IPS-18c (cell line): ENCODE results near the gene SATB2.

Source experiments
- H3K4me3 ChIP-seq: 2 replicates; pipeline ENCODE4 v1.7.0; 2013; ENCODE audit warnings: low read depth, mild to moderate bottlenecking, low read length, moderate library complexity; ENCODE audit not compliant: insufficient read depth
- H3K9me3 ChIP-seq: one replicate; pipeline ENCODE4 v1.6.1; 2013; ENCODE audit warnings: mild to moderate bottlenecking, low read length, moderate library complexity; ENCODE audit not compliant: control insufficient read depth, insufficient read depth

SATB2 gene

GRCh38 chr2:199457147-199458008 is at the start of gene SATB2:
Gene SATB2, minus strand, starts transcription at chr2:199457939. Its CDS starts 1,902 bp downstream, at chr2:199456037.
- peak within 1 kb of the TSS; percentile 85 for H3K4me3 ChIP-seq
- no peaks in the 10 kb centered on the region for H3K9me3 ChIP-seq

GRCh38 chr2:199505755-199506403 is 48.1 kb upstream of the SATB2 start:
- Histone ChIP-seq H3K4me3 (no peak overlapping the region), H3K9me3 (no peaks in the 10 kb centered on the region)

DNA sequence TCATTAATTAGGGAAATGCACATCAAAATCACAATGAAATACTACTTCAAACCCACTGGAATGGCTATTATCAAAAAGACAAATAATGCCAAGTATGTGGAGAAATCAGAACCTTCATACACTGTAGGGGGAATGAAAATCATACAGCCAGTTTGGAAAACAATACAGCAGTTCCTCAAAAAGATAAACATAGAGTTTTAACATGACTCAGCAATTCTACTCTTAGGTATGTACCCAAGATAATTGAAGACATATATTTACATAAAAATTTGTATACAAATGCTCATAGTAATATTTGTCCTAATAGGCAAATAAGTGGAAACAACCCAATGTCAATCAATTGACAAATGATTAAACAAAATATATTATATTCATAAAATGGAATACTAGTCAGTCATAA is 45.4 kb upstream of the SATB2 start:
- Histone ChIP-seq H3K4me3 (no peak overlapping the region), H3K9me3 (no peaks in the 10 kb centered on the region)

- H3K4me3 ChIP-seq, result no peak overlapping the region
Measured at GRCh38 chr2:199499005-199499404, 41.3 kb upstream of the SATB2 start.

GRCh38 chr2:199495147-199495546 is 37.4 kb upstream of the SATB2 start:
- H3K4me3 ChIP-seq, result no peak overlapping the region

More at GRCh38 chr2:199499005-199499404, 41.3 kb upstream of the SATB2 start:
- H3K9me3 ChIP-seq, result no peaks in the 10 kb centered on the region

GRCh38 chr2:199490049-199490448 is 32.3 kb upstream of the SATB2 start:
- no peaks in the 10 kb centered on the region for H3K9me3 ChIP-seq
- H3K4me3 ChIP-seq, result no peak overlapping the region

More at GRCh38 chr2:199495147-199495546, 37.4 kb upstream of the SATB2 start:
- no peaks in the 10 kb centered on the region for H3K9me3 ChIP-seq

DNA sequence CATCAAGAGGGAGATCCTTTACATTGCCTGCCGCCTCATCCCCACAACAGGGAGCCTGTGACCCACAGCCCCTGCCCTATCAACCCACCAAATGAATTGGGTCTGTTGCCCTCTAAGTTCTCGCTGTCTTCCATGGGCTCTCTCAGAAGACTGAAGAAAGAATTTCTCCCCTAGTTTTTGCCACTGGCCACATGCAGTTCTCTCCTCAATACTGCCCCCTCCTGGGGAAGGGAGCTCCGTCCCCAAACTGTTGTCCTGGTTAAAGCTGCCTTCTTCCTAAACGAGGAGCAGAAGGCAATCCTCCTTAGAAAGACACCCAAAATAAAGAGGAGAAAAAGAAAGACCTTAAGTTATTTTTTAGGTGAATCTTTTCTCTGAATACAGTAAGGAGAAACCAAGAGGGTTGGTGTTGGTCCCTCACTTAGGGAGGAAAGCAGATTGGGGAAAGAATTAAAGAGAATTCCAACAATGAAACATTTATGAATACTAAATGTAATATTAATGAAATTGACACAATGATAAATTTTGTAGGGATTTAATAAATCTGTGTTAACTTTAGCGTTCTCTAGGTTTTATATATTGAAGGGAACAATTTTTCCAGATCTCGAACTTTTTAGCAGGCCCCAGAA is 31.1 kb upstream of the SATB2 start:
- no peaks in the 10 kb centered on the region for H3K9me3 ChIP-seq
- no peak overlapping the region for H3K4me3 ChIP-seq

- Histone ChIP-seq H3K9me3 (no peaks in the 10 kb centered on the region), H3K4me3 (no peak overlapping the region)
Measured at GRCh38 chr2:199485732-199486335, 28.1 kb upstream of the SATB2 start.

DNA sequence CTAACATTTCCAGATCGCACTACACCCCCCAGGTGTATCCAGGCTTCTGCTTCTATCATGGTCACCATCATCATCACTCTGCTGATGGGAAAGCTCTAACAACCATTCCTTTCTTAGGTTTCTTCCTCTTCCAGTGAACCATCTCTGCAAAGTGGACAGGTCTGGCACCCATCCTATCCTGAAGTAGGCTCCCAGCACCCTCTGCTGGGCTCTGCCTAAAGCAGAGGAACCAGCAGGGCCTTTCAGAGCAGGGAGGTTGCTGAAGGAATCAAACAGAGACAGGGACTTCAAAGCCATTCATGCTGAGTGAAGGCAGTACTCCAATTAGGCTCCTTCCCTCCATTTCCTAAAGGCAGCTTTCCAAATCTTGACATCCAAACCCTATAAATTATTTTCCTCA is 27.2 kb upstream of the SATB2 start:
- no peaks in the 10 kb centered on the region for H3K9me3 ChIP-seq

DNA sequence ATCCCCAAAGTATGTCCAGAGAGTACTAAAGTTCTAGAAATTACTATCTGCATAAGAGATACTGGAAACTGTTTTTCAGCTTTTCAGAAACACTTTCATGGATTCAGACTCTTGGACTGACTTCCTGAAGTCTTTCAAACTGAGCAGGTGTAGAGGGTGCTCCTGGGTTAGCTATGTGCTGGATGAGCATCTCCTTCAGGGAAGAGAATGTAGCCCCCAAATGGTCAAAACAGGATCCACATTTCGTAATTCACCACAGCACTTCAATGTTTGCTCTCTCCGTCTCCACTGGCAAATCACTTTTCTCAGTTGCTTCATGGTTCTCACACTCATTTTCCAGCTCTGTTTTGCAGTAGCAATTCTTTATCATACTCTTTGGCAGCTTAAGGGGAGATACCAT is 23.2 kb upstream of the SATB2 start:
- Histone ChIP-seq H3K4me3 (no peak overlapping the region), H3K9me3 (no peaks in the 10 kb centered on the region)

More for the DNA sequence above, 27.2 kb upstream of the SATB2 start:
- H3K4me3 ChIP-seq, result no peak overlapping the region

DNA sequence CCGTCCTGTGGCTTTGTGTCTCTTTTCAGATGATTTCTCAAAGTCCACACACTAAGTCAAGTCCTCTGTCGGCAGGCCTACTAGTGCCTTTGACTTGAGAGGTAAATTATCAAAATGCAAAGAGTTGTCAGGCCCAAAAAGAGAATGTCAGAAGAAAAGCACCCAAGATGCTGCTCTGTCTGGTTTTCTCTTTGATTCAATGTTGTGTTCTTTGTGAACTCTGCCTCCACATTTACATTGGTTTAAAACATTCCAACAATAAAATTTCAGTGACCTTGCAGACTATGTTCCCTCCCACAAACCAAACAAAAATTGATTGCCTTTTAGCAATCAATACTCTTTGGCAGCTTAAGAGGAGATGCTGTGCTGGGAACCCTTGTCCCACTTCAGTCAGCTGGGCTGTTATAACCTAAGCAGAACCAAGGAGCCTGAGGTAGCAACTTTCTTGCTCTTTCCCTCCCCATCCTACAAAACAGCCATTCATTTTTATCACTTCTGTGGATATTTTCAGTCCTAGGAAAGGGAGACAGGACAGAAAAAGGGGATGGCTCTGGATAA is 19.6 kb upstream of the SATB2 start:
- no peaks in the 10 kb centered on the region for H3K9me3 ChIP-seq
- H3K4me3 ChIP-seq, result no peak overlapping the region

DNA sequence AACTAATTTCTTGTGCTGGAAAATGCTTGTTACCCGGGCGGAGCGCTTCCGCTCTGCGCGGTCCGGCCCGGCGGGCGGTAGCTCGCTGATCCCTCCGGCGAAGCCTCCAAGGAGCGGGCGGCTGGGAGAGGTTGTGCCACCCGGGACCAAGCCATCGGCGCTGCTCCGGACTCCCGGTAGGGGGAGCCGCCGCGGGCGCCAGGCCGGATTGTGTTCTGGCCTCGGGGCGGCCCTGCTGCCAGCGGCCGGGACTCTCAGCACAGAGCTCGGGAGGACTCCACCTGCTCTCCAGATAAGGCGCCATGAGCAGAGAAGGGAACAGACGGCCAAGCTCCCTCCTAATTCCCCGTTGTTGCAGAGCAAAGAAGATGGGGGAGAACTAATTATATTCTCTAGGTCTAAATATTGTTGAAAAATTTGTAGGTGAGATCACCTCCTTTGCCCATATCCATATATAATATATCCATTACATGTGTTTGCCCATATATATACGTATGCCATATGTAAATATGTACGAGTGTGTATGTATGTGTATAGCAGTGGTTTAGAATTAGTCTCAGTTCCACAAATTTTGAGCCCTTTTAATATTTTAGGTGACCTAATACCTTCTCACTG is 13.8 kb upstream of the SATB2 start:
- Histone ChIP-seq H3K9me3 (no peaks in the 10 kb centered on the region), H3K4me3 (peak overlapping the region; percentile 37; the same call in 1 of the 2 replicates)

DNA sequence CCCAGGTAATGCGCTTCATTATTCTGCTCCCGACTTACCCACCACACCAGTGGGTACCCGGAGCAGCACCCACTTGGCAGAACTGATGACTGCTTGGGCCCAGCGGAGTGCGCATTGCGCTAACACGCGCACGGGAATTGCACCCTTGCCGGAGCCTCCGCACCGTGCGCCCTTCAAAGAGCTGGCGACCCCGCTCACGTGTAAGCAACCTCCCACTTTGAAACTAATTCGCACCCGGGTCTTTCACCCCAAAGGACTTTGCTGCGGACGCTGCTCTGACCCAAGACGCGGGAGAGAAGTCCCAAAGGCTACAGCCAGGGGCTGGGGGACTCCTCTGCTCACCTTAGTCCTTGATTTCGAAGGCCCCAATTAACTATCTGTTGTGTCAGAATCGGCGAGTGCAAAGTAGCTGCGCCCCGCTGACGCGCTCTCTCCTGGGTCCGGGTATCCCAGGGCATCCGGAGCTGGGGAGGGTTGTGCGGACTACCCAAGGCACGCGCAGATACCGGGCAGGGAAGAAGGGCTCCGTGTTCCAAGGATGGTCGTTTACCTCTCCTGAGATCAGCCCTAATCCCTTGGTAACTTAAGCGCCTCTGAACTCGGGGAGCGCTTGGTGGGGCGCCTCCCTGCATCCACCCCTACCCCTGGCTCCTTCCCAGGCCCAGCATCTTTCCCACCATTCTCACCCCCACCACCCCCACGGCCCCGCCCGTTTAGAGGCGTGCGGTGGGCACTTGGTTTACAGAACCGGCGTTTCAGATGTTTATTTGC is 13.1 kb upstream of the SATB2 start:
- Histone ChIP-seq H3K4me3 (peak overlapping the region; percentile 37), H3K9me3 (no peaks in the 10 kb centered on the region)

DNA sequence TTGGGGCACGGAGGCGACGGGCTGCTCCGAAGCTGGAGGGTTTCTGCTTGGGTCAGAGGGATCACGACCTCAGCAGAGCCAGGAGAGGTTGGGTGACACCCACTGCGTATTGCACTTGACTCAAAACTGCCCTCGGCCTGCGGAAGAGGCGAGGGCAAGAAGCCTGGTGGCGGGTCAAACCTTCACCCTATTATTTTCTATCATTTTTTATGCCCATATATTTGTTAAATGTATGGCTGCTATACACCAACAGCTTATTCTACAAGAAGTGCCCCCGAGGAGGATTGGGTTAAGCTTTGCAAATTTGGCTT is 12.6 kb upstream of the SATB2 start:
- H3K4me3 ChIP-seq, result peak overlapping the region; percentile 41; the same call in 1 of the 2 replicates

GRCh38 chr2:199469514-199470360 is 12.0 kb upstream of the SATB2 start:
- H3K9me3 ChIP-seq, result no peaks in the 10 kb centered on the region
- H3K4me3 ChIP-seq, result peak overlapping the region; percentile 41; the same call in 1 of the 2 replicates

More for the DNA sequence above, 12.6 kb upstream of the SATB2 start:
- H3K9me3 ChIP-seq, result no peaks in the 10 kb centered on the region
